ENCODE measurements around the gene ANKRD12. TPM values are rescaled to one million over a fixed set of nuclear protein-coding genes. Genes with fewer than 3 reads are reported as not detected.

ANKRD12 gene
- total and polyA plus RNA-seq, 4 donors: 2.7 to 59.7 (median 17.3) TPM

DNA sequence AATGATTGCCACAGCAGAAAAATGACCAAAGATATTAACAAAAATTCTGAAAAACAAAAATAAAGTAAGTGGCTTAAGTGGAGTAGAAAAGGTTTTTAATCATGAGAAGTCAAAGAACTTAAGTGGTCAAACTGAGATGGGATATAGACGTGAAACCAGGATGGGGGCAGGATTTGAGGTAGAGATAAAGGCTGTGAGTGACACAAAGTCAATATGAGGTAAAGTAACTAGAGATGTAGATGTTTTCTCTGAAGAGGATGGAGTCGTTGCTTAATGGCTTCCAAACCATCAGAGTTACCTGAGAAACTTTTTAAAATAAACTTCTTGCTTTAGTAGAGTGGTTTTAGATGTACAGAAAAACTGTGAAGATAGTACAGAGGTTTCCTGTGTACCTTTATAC is 21.2 kb downstream of the ANKRD12 start:
- no peak overlapping the region for H3K4me3 ChIP-seq (ENCODE audit: low read depth in 1 of 3, low read length in 3 of 3)
- peaks cover 0 to 13% (median 5%) of the 10 kb centered on the region in 4 donors for H3K4me1 ChIP-seq (ENCODE audit: control insufficient read depth in 4 of 4, insufficient read depth in 4 of 4, low read length in 3 of 4)

DNA sequence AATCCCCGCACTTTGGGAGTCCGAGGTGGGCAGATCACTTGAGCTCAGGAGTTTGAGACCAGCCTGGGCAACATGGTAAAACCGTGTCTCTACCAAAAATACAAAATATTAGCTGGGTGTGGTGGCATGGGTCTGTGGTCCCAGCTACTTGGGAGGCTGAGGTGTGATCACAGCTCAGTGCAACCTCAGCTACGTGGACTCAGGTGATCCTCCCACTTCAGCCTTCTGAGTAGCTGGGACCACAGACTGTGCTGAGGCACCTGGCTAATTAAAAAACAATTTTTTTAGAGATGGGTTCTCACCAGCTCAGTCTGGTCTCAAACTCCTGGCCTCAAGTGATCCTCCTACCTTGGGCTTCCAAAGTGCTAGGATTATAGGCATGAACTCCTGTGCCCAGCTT is 23.4 kb downstream of the ANKRD12 start:
- H3K4me1 ChIP-seq (ENCODE audit: control insufficient read depth in 4 of 4, insufficient read depth in 4 of 4, low read length in 3 of 4): peaks cover 0 to 4% (median 0%) of the 10 kb centered on the region in 4 donors
- TF ChIP-seq FOXA2 (IDR thresholded peaks at IDR 0.05) (no peak), FOXA1 (IDR thresholded peaks at IDR 0.05) (no peak), RXRA (IDR thresholded peaks at IDR 0.05) (no peak), HNF4G (IDR thresholded peaks at IDR 0.05) (no peak), NR2F2 (IDR thresholded peaks at IDR 0.05) (no peak), TAF1 (conservative IDR thresholded peaks at IDR 0.05) (no peak)
- TF ChIP-seq, protein P1, sequence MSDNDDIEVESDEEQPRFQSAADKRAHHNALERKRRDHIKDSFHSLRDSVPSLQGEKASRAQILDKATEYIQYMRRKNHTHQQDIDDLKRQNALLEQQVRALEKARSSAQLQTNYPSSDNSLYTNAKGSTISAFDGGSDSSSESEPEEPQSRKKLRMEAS (IDR thresholded peaks at IDR 0.05): no peak
- TF ChIP-seq, protein P2, sequence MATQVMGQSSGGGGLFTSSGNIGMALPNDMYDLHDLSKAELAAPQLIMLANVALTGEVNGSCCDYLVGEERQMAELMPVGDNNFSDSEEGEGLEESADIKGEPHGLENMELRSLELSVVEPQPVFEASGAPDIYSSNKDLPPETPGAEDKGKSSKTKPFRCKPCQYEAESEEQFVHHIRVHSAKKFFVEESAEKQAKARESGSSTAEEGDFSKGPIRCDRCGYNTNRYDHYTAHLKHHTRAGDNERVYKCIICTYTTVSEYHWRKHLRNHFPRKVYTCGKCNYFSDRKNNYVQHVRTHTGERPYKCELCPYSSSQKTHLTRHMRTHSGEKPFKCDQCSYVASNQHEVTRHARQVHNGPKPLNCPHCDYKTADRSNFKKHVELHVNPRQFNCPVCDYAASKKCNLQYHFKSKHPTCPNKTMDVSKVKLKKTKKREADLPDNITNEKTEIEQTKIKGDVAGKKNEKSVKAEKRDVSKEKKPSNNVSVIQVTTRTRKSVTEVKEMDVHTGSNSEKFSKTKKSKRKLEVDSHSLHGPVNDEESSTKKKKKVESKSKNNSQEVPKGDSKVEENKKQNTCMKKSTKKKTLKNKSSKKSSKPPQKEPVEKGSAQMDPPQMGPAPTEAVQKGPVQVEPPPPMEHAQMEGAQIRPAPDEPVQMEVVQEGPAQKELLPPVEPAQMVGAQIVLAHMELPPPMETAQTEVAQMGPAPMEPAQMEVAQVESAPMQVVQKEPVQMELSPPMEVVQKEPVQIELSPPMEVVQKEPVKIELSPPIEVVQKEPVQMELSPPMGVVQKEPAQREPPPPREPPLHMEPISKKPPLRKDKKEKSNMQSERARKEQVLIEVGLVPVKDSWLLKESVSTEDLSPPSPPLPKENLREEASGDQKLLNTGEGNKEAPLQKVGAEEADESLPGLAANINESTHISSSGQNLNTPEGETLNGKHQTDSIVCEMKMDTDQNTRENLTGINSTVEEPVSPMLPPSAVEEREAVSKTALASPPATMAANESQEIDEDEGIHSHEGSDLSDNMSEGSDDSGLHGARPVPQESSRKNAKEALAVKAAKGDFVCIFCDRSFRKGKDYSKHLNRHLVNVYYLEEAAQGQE (IDR thresholded peaks at IDR 0.05): no peak
- no peak overlapping the region for H3K9ac ChIP-seq (ENCODE audit: low read depth in 1 of 2, low read length in 2 of 2)
- no peaks in the 10 kb centered on the region for H3K36me3 ChIP-seq (ENCODE audit: control insufficient read depth in 4 of 4, insufficient read depth in 3 of 4, low read depth in 1 of 4, low read length in 3 of 4)
- H3K4me3 ChIP-seq (ENCODE audit: low read depth in 1 of 3, low read length in 3 of 3): no peak overlapping the region
- H3K27me3 ChIP-seq (ENCODE audit: control insufficient read depth in 4 of 4, insufficient read depth in 4 of 4, low read length in 3 of 4): no peaks in the 10 kb centered on the region
- WGBS: 96% methylated on average over 4 of the region's 4 CpGs
- H3K27ac ChIP-seq (ENCODE audit: low read depth in 1 of 2, low read length in 2 of 2): no peak overlapping the region
- H3K9me3 ChIP-seq (ENCODE audit: control insufficient read depth in 4 of 4, low read length in 3 of 4): no peaks in the 10 kb centered on the region
- no peak for DNase-seq (ENCODE audit: low spot score)

More for the DNA sequence above, 21.2 kb downstream of the ANKRD12 start:
- DNase-seq (ENCODE audit: low spot score): no peak
- WGBS: 38% methylated on average over 2 of the region's 2 CpGs
- H3K27me3 ChIP-seq (ENCODE audit: control insufficient read depth in 4 of 4, insufficient read depth in 4 of 4, low read length in 3 of 4): no peaks in the 10 kb centered on the region
- no peak for TF ChIP-seq GABPA (IDR thresholded peaks at IDR 0.05 in 1 of 2, conservative IDR thresholded peaks at IDR 0.05 in 1 of 2)
- TF ChIP-seq, protein P2 (IDR thresholded peaks at IDR 0.05): no peak
- TF ChIP-seq, protein P3, sequence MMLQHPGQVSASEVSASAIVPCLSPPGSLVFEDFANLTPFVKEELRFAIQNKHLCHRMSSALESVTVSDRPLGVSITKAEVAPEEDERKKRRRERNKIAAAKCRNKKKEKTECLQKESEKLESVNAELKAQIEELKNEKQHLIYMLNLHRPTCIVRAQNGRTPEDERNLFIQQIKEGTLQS (IDR thresholded peaks at IDR 0.05): no peak
- no peak for TF ChIP-seq SP1 (IDR thresholded peaks at IDR 0.05)
- TF ChIP-seq YY1 (IDR thresholded peaks at IDR 0.05): no peak
- TF ChIP-seq, protein P4, sequence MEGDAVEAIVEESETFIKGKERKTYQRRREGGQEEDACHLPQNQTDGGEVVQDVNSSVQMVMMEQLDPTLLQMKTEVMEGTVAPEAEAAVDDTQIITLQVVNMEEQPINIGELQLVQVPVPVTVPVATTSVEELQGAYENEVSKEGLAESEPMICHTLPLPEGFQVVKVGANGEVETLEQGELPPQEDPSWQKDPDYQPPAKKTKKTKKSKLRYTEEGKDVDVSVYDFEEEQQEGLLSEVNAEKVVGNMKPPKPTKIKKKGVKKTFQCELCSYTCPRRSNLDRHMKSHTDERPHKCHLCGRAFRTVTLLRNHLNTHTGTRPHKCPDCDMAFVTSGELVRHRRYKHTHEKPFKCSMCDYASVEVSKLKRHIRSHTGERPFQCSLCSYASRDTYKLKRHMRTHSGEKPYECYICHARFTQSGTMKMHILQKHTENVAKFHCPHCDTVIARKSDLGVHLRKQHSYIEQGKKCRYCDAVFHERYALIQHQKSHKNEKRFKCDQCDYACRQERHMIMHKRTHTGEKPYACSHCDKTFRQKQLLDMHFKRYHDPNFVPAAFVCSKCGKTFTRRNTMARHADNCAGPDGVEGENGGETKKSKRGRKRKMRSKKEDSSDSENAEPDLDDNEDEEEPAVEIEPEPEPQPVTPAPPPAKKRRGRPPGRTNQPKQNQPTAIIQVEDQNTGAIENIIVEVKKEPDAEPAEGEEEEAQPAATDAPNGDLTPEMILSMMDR (IDR thresholded peaks at IDR 0.05; ENCODE audit: low read depth, low read length, missing input control): no peak
- no peak for TF ChIP-seq EGR1 (IDR thresholded peaks at IDR 0.05; ENCODE audit: low read depth in 2 of 2)
- TF ChIP-seq, protein P1 (IDR thresholded peaks at IDR 0.05): no peak
- TF ChIP-seq RXRA (IDR thresholded peaks at IDR 0.05): no peak
- no peak for TF ChIP-seq FOXA1 (IDR thresholded peaks at IDR 0.05)
- no peak for TF ChIP-seq HNF4A (conservative IDR thresholded peaks at IDR 0.05)
- TF ChIP-seq HNF4G (IDR thresholded peaks at IDR 0.05): no peak
- no peak for TF ChIP-seq FOXA2 (IDR thresholded peaks at IDR 0.05)
- no peak for TF ChIP-seq JUND (IDR thresholded peaks at IDR 0.05)
- TF ChIP-seq, protein P5, sequence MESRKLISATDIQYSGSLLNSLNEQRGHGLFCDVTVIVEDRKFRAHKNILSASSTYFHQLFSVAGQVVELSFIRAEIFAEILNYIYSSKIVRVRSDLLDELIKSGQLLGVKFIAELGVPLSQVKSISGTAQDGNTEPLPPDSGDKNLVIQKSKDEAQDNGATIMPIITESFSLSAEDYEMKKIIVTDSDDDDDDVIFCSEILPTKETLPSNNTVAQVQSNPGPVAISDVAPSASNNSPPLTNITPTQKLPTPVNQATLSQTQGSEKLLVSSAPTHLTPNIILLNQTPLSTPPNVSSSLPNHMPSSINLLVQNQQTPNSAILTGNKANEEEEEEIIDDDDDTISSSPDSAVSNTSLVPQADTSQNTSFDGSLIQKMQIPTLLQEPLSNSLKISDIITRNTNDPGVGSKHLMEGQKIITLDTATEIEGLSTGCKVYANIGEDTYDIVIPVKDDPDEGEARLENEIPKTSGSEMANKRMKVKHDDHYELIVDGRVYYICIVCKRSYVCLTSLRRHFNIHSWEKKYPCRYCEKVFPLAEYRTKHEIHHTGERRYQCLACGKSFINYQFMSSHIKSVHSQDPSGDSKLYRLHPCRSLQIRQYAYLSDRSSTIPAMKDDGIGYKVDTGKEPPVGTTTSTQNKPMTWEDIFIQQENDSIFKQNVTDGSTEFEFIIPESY (IDR thresholded peaks at IDR 0.05): no peak
- no peak for TF ChIP-seq NR2F2 (IDR thresholded peaks at IDR 0.05)
- TF ChIP-seq RAD21 (IDR thresholded peaks at IDR 0.05): no peak
- no peaks in the 10 kb centered on the region for H3K9me3 ChIP-seq (ENCODE audit: control insufficient read depth in 4 of 4, low read length in 3 of 4)
- no peak overlapping the region for H3K27ac ChIP-seq (ENCODE audit: low read depth in 1 of 2, low read length in 2 of 2)
- no peaks in the 10 kb centered on the region for H3K36me3 ChIP-seq (ENCODE audit: control insufficient read depth in 4 of 4, insufficient read depth in 3 of 4, low read depth in 1 of 4, low read length in 3 of 4)
- no peak overlapping the region for H3K9ac ChIP-seq (ENCODE audit: low read depth in 1 of 2, low read length in 2 of 2)

Measured in liver (tissue), 9 donors.